Measurements from ENCODE around the gene ADTRP. TPM values are rescaled to one million over a fixed set of nuclear protein-coding genes. Genes with fewer than 3 reads are reported as not detected.

The ADTRP gene
- total and polyA plus RNA-seq, 7 donors = 0.36 to 86.9 (median 31.2) TPM; not detected in 3

- intact Hi-C loops (cut with DNase I) = no loop called here
- Histone ChIP-seq H3K4me3 (no peak overlapping the region), H3K4me1 (peaks cover 0 to 18% (median 10%) of the 10 kb centered on the region in 4 donors), H3K9me3 (no peaks in the 10 kb centered on the region), H3K36me3 (no peaks in the 10 kb centered on the region), H3K27ac (no peak overlapping the region), H3K27me3 (no peaks in the 10 kb centered on the region)
- no peak for TF ChIP-seq POLR2A (IDR thresholded peaks at IDR 0.05)
- DNase-seq = no peak
- WGBS, 2 donors = 36 to 47% methylated on average over 6 of the region's 6 CpGs
Measured at GRCh38 chr6:11714116-11714797, 64.3 kb downstream of the ADTRP start.

- WGBS, 2 donors = 77 to 84% methylated on average over 6 of the region's 6 CpGs
- no peaks in the 10 kb centered on the region for H3K9me3 ChIP-seq
- H3K27me3 ChIP-seq = no peaks in the 10 kb centered on the region
- H3K4me1 ChIP-seq = peaks cover 0 to 18% (median 10%) of the 10 kb centered on the region in 4 donors
- H3K27ac ChIP-seq = no peak overlapping the region
- H3K4me3 ChIP-seq = no peak overlapping the region
- no peaks in the 10 kb centered on the region for H3K36me3 ChIP-seq
- TF ChIP-seq POLR2AphosphoS5 (IDR thresholded peaks at IDR 0.05) = peak in 1 of 4 donors; percentile 14
- no peak for TF ChIP-seq EP300 (IDR thresholded peaks at IDR 0.05)
- TF ChIP-seq, protein P1, sequence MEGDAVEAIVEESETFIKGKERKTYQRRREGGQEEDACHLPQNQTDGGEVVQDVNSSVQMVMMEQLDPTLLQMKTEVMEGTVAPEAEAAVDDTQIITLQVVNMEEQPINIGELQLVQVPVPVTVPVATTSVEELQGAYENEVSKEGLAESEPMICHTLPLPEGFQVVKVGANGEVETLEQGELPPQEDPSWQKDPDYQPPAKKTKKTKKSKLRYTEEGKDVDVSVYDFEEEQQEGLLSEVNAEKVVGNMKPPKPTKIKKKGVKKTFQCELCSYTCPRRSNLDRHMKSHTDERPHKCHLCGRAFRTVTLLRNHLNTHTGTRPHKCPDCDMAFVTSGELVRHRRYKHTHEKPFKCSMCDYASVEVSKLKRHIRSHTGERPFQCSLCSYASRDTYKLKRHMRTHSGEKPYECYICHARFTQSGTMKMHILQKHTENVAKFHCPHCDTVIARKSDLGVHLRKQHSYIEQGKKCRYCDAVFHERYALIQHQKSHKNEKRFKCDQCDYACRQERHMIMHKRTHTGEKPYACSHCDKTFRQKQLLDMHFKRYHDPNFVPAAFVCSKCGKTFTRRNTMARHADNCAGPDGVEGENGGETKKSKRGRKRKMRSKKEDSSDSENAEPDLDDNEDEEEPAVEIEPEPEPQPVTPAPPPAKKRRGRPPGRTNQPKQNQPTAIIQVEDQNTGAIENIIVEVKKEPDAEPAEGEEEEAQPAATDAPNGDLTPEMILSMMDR (IDR thresholded peaks at IDR 0.05) = no peak
- no peak for TF ChIP-seq POLR2A (IDR thresholded peaks at IDR 0.05)
- DNase-seq = peak; percentile 80
- intact Hi-C loops (cut with DNase I) = no loop called here
Measured at GRCh38 chr6:11712760-11713159, 65.8 kb downstream of the ADTRP start.

GRCh38 chr6:11711984-11712711 lies 66.5 kb downstream of the ADTRP start:
- Histone ChIP-seq H3K27me3 (no peaks in the 10 kb centered on the region), H3K36me3 (no peaks in the 10 kb centered on the region), H3K9me3 (no peaks in the 10 kb centered on the region), H3K4me3 (no peak overlapping the region), H3K27ac (peak overlapping the region in 1 of 4 donors; percentile 10), H3K4me1 (peaks cover 0 to 18% (median 10%) of the 10 kb centered on the region in 4 donors)
- TF ChIP-seq POLR2AphosphoS5 (IDR thresholded peaks at IDR 0.05) (no peak), EP300 (IDR thresholded peaks at IDR 0.05) (no peak), POLR2A (IDR thresholded peaks at IDR 0.05) (no peak)
- TF ChIP-seq, protein P1 (IDR thresholded peaks at IDR 0.05) = no peak
- DNase-seq = no peak
- intact Hi-C loops (cut with DNase I) = no loop called here
- 76 to 80% methylated on average over 10 of the region's 10 CpGs for WGBS, 2 donors

GRCh38 chr6:11711003-11711983 lies 67.3 kb downstream of the ADTRP start:
- TF ChIP-seq POLR2A (IDR thresholded peaks at IDR 0.05) = no peak
- TF ChIP-seq EP300 (IDR thresholded peaks at IDR 0.05) = no peak
- TF ChIP-seq POLR2AphosphoS5 (IDR thresholded peaks at IDR 0.05) = no peak
- TF ChIP-seq, protein P1 (IDR thresholded peaks at IDR 0.05) = no peak

More at GRCh38 chr6:11711003-11711983, 67.3 kb downstream of the ADTRP start:
- Histone ChIP-seq H3K27ac (peak overlapping the region in 2 of 4 donors; percentile 9 to 40), H3K27me3 (no peaks in the 10 kb centered on the region), H3K9me3 (no peaks in the 10 kb centered on the region), H3K36me3 (no peaks in the 10 kb centered on the region), H3K4me1 (peaks cover 0 to 18% (median 10%) of the 10 kb centered on the region in 4 donors), H3K4me3 (no peak overlapping the region)
- WGBS, 2 donors = 74 to 81% methylated on average over 21 of the region's 21 CpGs
- no peak for DNase-seq
- intact Hi-C loops (cut with DNase I) = no loop called here
